WTC11 (cell line): Measurements from ENCODE around the gene KBTBD2. TPM values are rescaled to one million over a fixed set of nuclear protein-coding genes. Genes with fewer than 3 reads are reported as not detected.
A peak's percentile ranks its signal among the peaks of the same experiment; 100 is the strongest.
"Not testable (repeated sequence)": the region's sequence is repeated elsewhere in the genome, so short reads cannot be mapped to it uniquely, and the experiment has no call there.

ENCODE experiments used
- ATAC-seq: fragments of 200-7000 bp; cut with Tn5 transposase; 2 replicates; pipeline ENCODE4 v1.10.0; 2021; ENCODE audit warnings: mild to moderate bottlenecking, moderate library complexity
- CTCF ChIA-PET: fragments of 300-600 bp; sonication (Branson Sonifier 250); formaldehyde crosslinking; loops from one replicate; lab custom pipeline; 2021; ENCODE audit warnings: antibody characterized with exemption; lab: Charles Lee
- POLR2A ChIA-PET: fragments of 350-600 bp; sonication (Branson Sonifier 250); formaldehyde crosslinking; loops from one replicate; lab custom pipeline; 2021; ENCODE audit warnings: antibody characterized with exemption; lab: Charles Lee
- DNase-seq: peaks from one replicate; pipeline ENCODE4 v3.0.0; 2021; ENCODE audit warnings: low spot score
- H3K27ac Mint-ChIP-seq: 2 replicates; pipeline ENCODE4 v1.8.0; 2021; ENCODE audit warnings: mixed read lengths
- H3K27me3 Mint-ChIP-seq: 2 replicates; pipeline ENCODE4 v1.8.0; 2021; ENCODE audit warnings: low read depth, mild to moderate bottlenecking, moderate library complexity, mixed read lengths
- H3K36me3 Mint-ChIP-seq: 2 replicates; pipeline ENCODE4 v1.8.0; 2021; ENCODE audit warnings: mixed read lengths
- H3K4me1 Mint-ChIP-seq: 2 replicates; pipeline ENCODE4 v1.8.0; 2022; ENCODE audit warnings: mixed read lengths
- H3K4me3 Mint-ChIP-seq: 2 replicates; pipeline ENCODE4 v1.8.0; 2021; ENCODE audit warnings: mild to moderate bottlenecking, moderate library complexity, mixed read lengths
- H3K9me3 Mint-ChIP-seq: 2 replicates; pipeline ENCODE4 v1.8.0; 2021; ENCODE audit warnings: mixed read lengths
- ATF2 ChIP-seq: sonication (generic); formaldehyde crosslinking; IDR thresholded peaks from 2 replicates; pipeline ENCODE4 v1.8.1; 2022; ENCODE audit warnings: low read depth, missing genetic modification reagents, borderline replicate concordance
- CDX4 ChIP-seq: fragments of 250-450 bp; sonication (Bioruptor Pico); IDR thresholded peaks from 2 replicates; pipeline ENCODE4 v1.9.0; 2021; ENCODE audit warnings: moderate library complexity, mild to moderate bottlenecking, inconsistent platforms, borderline replicate concordance
- ESRRA ChIP-seq: sonication (generic); formaldehyde crosslinking; IDR thresholded peaks from 2 replicates; pipeline ENCODE4 v1.8.1; 2022; ENCODE audit warnings: mild to moderate bottlenecking, missing genetic modification reagents, borderline replicate concordance
- GTF2I ChIP-seq: fragments of 250-450 bp; sonication (Bioruptor Pico); conservative IDR thresholded peaks from 2 replicates; pipeline ENCODE4 v1.4.0; 2021; ENCODE audit warnings: mild to moderate bottlenecking
- HMGA2 ChIP-seq: fragments of 250-450 bp; sonication (Bioruptor Pico); IDR thresholded peaks from 2 replicates; pipeline ENCODE4 v1.4.0; 2021; ENCODE audit warnings: mild to moderate bottlenecking, moderate library complexity
- KAT7 ChIP-seq: sonication (generic); formaldehyde crosslinking; IDR thresholded peaks from 2 replicates; pipeline ENCODE4 v1.8.1; 2023; ENCODE audit warnings: missing genetic modification reagents, mild to moderate bottlenecking, borderline replicate concordance
- OVOL2 ChIP-seq: fragments of 250-450 bp; sonication (Bioruptor Pico); IDR thresholded peaks from 2 replicates; pipeline ENCODE4 v1.9.0; 2021; ENCODE audit warnings: mild to moderate bottlenecking, borderline replicate concordance
- TP53 ChIP-seq: sonication (generic); formaldehyde crosslinking; IDR thresholded peaks from 2 replicates; pipeline ENCODE4 v1.8.1; 2023; ENCODE audit warnings: mild to moderate bottlenecking, missing genetic modification reagents
- ZBTB43 ChIP-seq: sonication (generic); formaldehyde crosslinking; IDR thresholded peaks from 2 replicates; pipeline ENCODE4 v1.8.1; 2023; ENCODE audit warnings: mild to moderate bottlenecking, missing genetic modification reagents
- ZNF416 ChIP-seq: fragments of 250-450 bp; sonication (Bioruptor Pico); IDR thresholded peaks from 2 replicates; pipeline ENCODE4 v1.9.0; 2021; ENCODE audit warnings: mild to moderate bottlenecking, inconsistent platforms
- ZNF671 ChIP-seq: fragments of 250-450 bp; sonication (Bioruptor Pico); IDR thresholded peaks from 2 replicates; pipeline ENCODE4 v1.8.0; 2021; ENCODE audit warnings: mild to moderate bottlenecking
- total RNA-seq: library from RNA; stranded (reverse); gene quantifications from 3 replicates; pipeline ENCODE4 v1.2.3, GENCODE V29; 2021
- TF ChIP-seq, protein P1 (sequence below): sonication (generic); formaldehyde crosslinking; IDR thresholded peaks from 2 replicates; pipeline ENCODE4 v1.8.1; 2023; ENCODE audit warnings: mild to moderate bottlenecking, moderate library complexity, missing genetic modification reagents
- TF ChIP-seq, protein P2 (sequence below): fragments of 250-450 bp; sonication (Bioruptor Pico); IDR thresholded peaks from 2 replicates; pipeline ENCODE4 v1.8.0; 2021; ENCODE audit warnings: mild to moderate bottlenecking
- TF ChIP-seq, protein P3 (sequence below): sonication (generic); formaldehyde crosslinking; IDR thresholded peaks from 2 replicates; pipeline ENCODE4 v1.8.0; 2022; ENCODE audit warnings: mild to moderate bottlenecking, missing genetic modification reagents
- TF ChIP-seq, protein P4 (sequence below): sonication (generic); formaldehyde crosslinking; IDR thresholded peaks from 2 replicates; pipeline ENCODE4 v1.8.1; 2023; ENCODE audit warnings: mild to moderate bottlenecking, missing genetic modification reagents

The KBTBD2 gene
- total RNA-seq, 1 experiment from 2014 or later, result 29.7 TPM

GRCh38 chr7:32868116-32868515, 23.4 kb downstream of the KBTBD2 start:
- H3K27ac Mint-ChIP-seq, result no peak overlapping the region
- no peak for TF ChIP-seq ESRRA
- no peak for TF ChIP-seq OVOL2 (CRISPR knock-in tag)
- TF ChIP-seq, protein P1, sequence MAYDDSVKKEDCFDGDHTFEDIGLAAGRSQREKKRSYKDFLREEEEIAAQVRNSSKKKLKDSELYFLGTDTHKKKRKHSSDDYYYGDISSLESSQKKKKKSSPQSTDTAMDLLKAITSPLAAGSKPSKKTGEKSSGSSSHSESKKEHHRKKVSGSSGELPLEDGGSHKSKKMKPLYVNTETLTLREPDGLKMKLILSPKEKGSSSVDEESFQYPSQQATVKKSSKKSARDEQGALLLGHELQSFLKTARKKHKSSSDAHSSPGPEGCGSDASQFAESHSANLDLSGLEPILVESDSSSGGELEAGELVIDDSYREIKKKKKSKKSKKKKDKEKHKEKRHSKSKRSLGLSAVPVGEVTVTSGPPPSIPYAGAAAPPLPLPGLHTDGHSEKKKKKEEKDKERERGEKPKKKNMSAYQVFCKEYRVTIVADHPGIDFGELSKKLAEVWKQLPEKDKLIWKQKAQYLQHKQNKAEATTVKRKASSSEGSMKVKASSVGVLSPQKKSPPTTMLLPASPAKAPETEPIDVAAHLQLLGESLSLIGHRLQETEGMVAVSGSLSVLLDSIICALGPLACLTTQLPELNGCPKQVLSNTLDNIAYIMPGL, result no peak
- TF ChIP-seq, protein P2, sequence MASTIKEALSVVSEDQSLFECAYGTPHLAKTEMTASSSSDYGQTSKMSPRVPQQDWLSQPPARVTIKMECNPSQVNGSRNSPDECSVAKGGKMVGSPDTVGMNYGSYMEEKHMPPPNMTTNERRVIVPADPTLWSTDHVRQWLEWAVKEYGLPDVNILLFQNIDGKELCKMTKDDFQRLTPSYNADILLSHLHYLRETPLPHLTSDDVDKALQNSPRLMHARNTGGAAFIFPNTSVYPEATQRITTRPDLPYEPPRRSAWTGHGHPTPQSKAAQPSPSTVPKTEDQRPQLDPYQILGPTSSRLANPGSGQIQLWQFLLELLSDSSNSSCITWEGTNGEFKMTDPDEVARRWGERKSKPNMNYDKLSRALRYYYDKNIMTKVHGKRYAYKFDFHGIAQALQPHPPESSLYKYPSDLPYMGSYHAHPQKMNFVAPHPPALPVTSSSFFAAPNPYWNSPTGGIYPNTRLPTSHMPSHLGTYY (CRISPR knock-in tag), result no peak
- TF ChIP-seq, all 79 proteins: peak for 0
- H3K36me3 Mint-ChIP-seq, result peaks cover 93% of the 10 kb centered on the region
- H3K4me3 Mint-ChIP-seq, result no peak overlapping the region
- H3K9me3 Mint-ChIP-seq, result peaks cover 46% of the 10 kb centered on the region
- ChIA-PET POLR2A (no interaction called here), CTCF (interaction anchor here (1.6 kb wide), 1 partner anchor 21 kb away, joined by 7 read pairs; no protein-coding TSS in a partner anchor)
- no peak for ATAC-seq
- H3K27me3 Mint-ChIP-seq, result no peaks in the 10 kb centered on the region
- no peak for DNase-seq
- H3K4me1 Mint-ChIP-seq, result peaks cover 20% of the 10 kb centered on the region

DNA sequence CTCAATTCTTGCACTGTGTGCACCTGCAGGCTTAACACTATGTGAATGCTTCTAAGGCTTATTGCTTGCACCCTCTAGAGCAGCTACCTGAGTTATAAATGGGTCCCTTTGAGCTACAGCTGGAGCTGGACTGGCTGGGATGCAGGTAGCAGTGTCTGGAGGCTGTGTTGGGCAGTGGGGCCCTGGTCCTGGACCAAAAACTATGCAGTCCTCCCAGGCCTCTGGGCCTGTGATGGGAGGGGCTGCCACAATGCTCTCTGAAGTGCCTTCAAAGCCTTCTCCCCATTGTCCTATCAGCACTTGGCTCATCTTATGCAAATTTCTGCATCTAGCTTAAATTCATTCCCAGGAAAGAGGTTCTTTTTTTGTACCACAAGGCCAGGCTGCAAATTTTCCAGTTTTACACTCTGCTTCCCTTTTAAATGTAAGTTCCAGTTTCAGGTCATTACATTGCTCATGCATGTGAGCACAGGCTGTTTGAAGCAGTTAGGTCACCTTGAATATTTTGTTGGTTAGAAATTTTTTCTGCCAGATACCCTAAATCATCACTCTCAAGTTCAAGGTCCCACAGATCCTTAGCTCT, 26.0 kb downstream of the KBTBD2 start:
- H3K27ac Mint-ChIP-seq, result no peak overlapping the region
- TF ChIP-seq, protein P1, result no peak
- TF ChIP-seq ZNF416 (CRISPR knock-in tag) (no peak), TP53 (CRISPR knock-in tag) (no peak), CDX4 (no peak), ZNF671 (CRISPR knock-in tag) (no peak), KAT7 (CRISPR knock-in tag) (no peak), ATF2 (CRISPR knock-in tag) (no peak), OVOL2 (CRISPR knock-in tag) (no peak), HMGA2 (CRISPR knock-in tag) (no peak), ZBTB43 (CRISPR knock-in tag) (no peak), GTF2I (CRISPR knock-in tag) (no peak)
- TF ChIP-seq, protein P3, sequence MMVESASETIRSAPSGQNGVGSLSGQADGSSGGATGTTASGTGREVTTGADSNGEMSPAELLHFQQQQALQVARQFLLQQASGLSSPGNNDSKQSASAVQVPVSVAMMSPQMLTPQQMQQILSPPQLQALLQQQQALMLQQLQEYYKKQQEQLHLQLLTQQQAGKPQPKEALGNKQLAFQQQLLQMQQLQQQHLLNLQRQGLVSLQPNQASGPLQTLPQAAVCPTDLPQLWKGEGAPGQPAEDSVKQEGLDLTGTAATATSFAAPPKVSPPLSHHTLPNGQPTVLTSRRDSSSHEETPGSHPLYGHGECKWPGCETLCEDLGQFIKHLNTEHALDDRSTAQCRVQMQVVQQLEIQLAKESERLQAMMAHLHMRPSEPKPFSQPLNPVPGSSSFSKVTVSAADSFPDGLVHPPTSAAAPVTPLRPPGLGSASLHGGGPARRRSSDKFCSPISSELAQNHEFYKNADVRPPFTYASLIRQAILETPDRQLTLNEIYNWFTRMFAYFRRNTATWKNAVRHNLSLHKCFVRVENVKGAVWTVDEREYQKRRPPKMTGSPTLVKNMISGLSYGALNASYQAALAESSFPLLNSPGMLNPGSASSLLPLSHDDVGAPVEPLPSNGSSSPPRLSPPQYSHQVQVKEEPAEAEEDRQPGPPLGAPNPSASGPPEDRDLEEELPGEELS (CRISPR knock-in tag), result no peak
- TF ChIP-seq, protein P4, sequence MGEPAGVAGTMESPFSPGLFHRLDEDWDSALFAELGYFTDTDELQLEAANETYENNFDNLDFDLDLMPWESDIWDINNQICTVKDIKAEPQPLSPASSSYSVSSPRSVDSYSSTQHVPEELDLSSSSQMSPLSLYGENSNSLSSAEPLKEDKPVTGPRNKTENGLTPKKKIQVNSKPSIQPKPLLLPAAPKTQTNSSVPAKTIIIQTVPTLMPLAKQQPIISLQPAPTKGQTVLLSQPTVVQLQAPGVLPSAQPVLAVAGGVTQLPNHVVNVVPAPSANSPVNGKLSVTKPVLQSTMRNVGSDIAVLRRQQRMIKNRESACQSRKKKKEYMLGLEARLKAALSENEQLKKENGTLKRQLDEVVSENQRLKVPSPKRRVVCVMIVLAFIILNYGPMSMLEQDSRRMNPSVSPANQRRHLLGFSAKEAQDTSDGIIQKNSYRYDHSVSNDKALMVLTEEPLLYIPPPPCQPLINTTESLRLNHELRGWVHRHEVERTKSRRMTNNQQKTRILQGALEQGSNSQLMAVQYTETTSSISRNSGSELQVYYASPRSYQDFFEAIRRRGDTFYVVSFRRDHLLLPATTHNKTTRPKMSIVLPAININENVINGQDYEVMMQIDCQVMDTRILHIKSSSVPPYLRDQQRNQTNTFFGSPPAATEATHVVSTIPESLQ (CRISPR knock-in tag), result no peak
- peaks cover 47% of the 10 kb centered on the region for H3K9me3 Mint-ChIP-seq
- DNase-seq (no peak), ATAC-seq (no peak)
- ChIA-PET CTCF (interaction anchor here (2.1 kb wide), 1 partner anchor 19 kb away, joined by 8 read pairs; no protein-coding TSS in a partner anchor), POLR2A (no interaction called here)
- H3K4me1 Mint-ChIP-seq, result peaks cover 28% of the 10 kb centered on the region
- peaks cover 72% of the 10 kb centered on the region for H3K36me3 Mint-ChIP-seq
- no peaks in the 10 kb centered on the region for H3K27me3 Mint-ChIP-seq
- no peak overlapping the region for H3K4me3 Mint-ChIP-seq

GRCh38 chr7:32863872-32864271, 27.7 kb downstream of the KBTBD2 start:
- DNase-seq, CTCF ChIA-PET, POLR2A ChIA-PET, H3K27me3 Mint-ChIP-seq, H3K4me3 Mint-ChIP-seq: not testable (repeated sequence)
- peak; percentile 66 for ATAC-seq
- Mint-ChIP-seq H3K9me3 (peaks cover 47% of the 10 kb centered on the region), H3K36me3 (peaks cover 56% of the 10 kb centered on the region), H3K27ac (peak overlapping the region; percentile 2; the same call in 1 of the 2 replicates), H3K4me1 (peaks cover 28% of the 10 kb centered on the region)
